ENCODE measurements around the gene ALX3.
A peak's percentile ranks its signal among the peaks of the same experiment; 100 is the strongest.

ALX3 gene

DNA sequence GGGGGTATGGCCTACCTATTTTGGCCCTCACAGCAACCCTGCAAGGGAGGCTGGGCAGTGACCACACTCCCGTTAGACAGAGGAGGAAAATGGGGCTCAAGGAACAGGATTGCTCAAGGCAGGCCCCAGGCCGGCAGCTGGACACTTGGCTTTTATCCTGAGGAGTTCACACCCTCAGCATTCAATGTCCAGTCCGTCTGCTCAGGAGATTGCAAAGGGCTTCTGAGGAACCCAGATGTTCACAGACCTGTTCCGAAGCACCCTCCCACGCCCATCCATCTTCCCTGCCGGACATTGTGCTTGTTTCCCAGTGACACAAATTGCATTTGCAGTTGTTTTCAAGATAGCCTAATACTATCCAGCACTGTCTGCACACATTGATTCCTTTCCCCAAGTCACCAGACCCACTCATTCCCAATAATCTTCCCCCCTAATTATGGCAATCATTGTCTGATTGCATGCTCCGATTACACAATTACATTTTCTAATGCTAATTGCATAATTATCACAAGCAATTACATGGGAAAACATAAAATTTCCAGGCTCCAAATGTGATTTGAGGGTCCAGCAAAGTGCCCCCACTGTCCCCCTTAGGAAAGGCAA, 37.5 kb upstream of the ALX3 start:
- no peaks in the 10 kb centered on the region for H3K9me3 ChIP-seq (ENCODE audit: control insufficient read depth, insufficient read depth, low read depth, low read length)
- no peak overlapping the region for H3K4me3 ChIP-seq (ENCODE audit: low read depth, low read length)
- ChIA-PET POLR2A (no interaction called here), CTCF (interaction anchor here (0.7 to 12.4 kb wide), 6 partner anchors 9 to 109 kb away, joined by 3 to 182 read pairs (median 4); no protein-coding TSS in a partner anchor)
- no peak overlapping the region for H3K27ac ChIP-seq (ENCODE audit: extremely low read depth, low read depth, low read length)
- H3K4me1 ChIP-seq (ENCODE audit: control insufficient read depth, insufficient read depth, low read length), result no peaks in the 10 kb centered on the region
- H3K36me3 ChIP-seq (ENCODE audit: control insufficient read depth in 2 of 2, insufficient read depth in 1 of 2, low read length in 2 of 2), result no peaks in the 10 kb centered on the region
- TF ChIP-seq SCRT1 (tag by site-specific recombination; IDR thresholded peaks at IDR 0.05; ENCODE audit: borderline replicate concordance), result no peak

DNA sequence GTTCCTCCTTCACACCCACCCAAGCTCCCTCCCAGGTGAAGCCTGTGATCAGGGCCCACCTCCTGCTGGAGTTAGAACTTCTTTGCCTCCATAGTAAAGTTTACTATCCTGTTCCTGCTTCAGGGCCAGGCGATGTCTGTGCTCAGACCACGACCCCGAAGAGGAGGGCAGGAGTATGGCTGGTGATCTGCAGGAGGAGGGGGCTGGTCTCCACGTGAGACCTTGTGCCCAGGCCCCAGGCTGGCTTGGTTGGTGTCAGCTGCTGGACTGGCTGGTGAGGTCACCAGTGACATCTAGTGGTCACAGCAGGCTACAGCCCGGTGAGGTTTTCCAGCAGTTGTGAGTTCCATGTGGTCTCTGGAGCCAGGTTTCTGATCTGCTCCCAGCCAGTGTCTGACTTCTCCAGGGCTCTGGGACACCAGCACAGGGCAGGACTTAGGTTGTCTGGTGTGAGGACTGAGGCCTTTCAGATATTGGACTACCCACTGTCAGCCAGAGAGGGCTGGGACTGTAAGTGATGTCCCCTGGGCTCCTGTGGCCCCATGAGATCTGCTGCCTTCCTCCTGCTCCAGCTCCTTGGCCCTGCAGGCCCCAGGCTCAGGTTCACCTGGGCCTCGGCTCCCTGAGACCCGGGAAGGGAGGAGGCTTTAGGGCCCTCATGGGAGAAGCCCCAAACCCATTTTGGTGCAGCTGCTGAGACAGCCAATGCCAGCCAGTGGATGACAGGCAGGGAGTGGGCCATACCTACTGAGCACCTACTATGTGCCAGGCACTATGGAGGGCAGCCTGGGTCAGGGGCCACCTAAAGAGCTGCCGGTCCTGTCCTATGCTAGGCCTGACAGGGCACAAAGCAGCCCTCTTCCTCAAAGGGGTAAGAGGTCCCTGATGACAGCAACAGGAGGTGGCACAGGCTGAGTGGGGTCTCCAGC, 35.8 kb upstream of the ALX3 start:
- no peak overlapping the region for H3K27ac ChIP-seq (ENCODE audit: extremely low read depth, low read depth, low read length)
- POLR2A ChIA-PET, result no interaction called here

More for the DNA sequence above, 35.8 kb upstream of the ALX3 start:
- Histone ChIP-seq H3K9me3 (ENCODE audit: control insufficient read depth, insufficient read depth, low read depth, low read length) (no peaks in the 10 kb centered on the region), H3K36me3 (ENCODE audit: control insufficient read depth in 2 of 2, insufficient read depth in 1 of 2, low read length in 2 of 2) (no peaks in the 10 kb centered on the region), H3K4me1 (ENCODE audit: control insufficient read depth, insufficient read depth, low read length) (no peaks in the 10 kb centered on the region), H3K4me3 (ENCODE audit: low read depth, low read length) (no peak overlapping the region)
- TF ChIP-seq ZNF747 (tag by site-specific recombination; IDR thresholded peaks at IDR 0.05) (no peak), SP3 (tag by site-specific recombination; IDR thresholded peaks at IDR 0.05) (no peak), ZNF654 (tag by site-specific recombination; IDR thresholded peaks at IDR 0.05; ENCODE audit: low read depth) (peak; percentile 81), ZNF214 (tag by site-specific recombination; IDR thresholded peaks at IDR 0.05; ENCODE audit: borderline replicate concordance) (no peak), ZNF274 (IDR thresholded peaks at IDR 0.05; ENCODE audit: low read length) (no peak), ZNF274 (tag by site-specific recombination; IDR thresholded peaks at IDR 0.05; ENCODE audit: borderline replicate concordance) (no peak), ZNF791 (tag by site-specific recombination; IDR thresholded peaks at IDR 0.05) (no peak), ZNF335 (tag by site-specific recombination; conservative IDR thresholded peaks at IDR 0.05) (peak; percentile 62), SCRT2 (tag by site-specific recombination; IDR thresholded peaks at IDR 0.05) (0 out of 2 replicates have a peak, but pooled peaks have one; percentile 54)
- TF ChIP-seq, protein P1, sequence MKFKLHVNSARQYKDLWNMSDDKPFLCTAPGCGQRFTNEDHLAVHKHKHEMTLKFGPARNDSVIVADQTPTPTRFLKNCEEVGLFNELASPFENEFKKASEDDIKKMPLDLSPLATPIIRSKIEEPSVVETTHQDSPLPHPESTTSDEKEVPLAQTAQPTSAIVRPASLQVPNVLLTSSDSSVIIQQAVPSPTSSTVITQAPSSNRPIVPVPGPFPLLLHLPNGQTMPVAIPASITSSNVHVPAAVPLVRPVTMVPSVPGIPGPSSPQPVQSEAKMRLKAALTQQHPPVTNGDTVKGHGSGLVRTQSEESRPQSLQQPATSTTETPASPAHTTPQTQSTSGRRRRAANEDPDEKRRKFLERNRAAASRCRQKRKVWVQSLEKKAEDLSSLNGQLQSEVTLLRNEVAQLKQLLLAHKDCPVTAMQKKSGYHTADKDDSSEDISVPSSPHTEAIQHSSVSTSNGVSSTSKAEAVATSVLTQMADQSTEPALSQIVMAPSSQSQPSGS (tag by site-specific recombination; IDR thresholded peaks at IDR 0.05; ENCODE audit: low read depth), result 0 out of 2 replicates have a peak, but pooled peaks have one; percentile 31
- TF ChIP-seq, protein P2, sequence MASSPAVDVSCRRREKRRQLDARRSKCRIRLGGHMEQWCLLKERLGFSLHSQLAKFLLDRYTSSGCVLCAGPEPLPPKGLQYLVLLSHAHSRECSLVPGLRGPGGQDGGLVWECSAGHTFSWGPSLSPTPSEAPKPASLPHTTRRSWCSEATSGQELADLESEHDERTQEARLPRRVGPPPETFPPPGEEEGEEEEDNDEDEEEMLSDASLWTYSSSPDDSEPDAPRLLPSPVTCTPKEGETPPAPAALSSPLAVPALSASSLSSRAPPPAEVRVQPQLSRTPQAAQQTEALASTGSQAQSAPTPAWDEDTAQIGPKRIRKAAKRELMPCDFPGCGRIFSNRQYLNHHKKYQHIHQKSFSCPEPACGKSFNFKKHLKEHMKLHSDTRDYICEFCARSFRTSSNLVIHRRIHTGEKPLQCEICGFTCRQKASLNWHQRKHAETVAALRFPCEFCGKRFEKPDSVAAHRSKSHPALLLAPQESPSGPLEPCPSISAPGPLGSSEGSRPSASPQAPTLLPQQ (tag by site-specific recombination; IDR thresholded peaks at IDR 0.05), result 0 out of 2 replicates have a peak, but pooled peaks have one; percentile 33
- TF ChIP-seq, protein P3, sequence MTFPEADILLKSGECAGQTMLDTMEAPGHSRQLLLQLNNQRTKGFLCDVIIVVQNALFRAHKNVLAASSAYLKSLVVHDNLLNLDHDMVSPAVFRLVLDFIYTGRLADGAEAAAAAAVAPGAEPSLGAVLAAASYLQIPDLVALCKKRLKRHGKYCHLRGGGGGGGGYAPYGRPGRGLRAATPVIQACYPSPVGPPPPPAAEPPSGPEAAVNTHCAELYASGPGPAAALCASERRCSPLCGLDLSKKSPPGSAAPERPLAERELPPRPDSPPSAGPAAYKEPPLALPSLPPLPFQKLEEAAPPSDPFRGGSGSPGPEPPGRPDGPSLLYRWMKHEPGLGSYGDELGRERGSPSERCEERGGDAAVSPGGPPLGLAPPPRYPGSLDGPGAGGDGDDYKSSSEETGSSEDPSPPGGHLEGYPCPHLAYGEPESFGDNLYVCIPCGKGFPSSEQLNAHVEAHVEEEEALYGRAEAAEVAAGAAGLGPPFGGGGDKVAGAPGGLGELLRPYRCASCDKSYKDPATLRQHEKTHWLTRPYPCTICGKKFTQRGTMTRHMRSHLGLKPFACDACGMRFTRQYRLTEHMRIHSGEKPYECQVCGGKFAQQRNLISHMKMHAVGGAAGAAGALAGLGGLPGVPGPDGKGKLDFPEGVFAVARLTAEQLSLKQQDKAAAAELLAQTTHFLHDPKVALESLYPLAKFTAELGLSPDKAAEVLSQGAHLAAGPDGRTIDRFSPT (tag by site-specific recombination; IDR thresholded peaks at IDR 0.05), result peak; percentile 77
- TF ChIP-seq, protein P4, sequence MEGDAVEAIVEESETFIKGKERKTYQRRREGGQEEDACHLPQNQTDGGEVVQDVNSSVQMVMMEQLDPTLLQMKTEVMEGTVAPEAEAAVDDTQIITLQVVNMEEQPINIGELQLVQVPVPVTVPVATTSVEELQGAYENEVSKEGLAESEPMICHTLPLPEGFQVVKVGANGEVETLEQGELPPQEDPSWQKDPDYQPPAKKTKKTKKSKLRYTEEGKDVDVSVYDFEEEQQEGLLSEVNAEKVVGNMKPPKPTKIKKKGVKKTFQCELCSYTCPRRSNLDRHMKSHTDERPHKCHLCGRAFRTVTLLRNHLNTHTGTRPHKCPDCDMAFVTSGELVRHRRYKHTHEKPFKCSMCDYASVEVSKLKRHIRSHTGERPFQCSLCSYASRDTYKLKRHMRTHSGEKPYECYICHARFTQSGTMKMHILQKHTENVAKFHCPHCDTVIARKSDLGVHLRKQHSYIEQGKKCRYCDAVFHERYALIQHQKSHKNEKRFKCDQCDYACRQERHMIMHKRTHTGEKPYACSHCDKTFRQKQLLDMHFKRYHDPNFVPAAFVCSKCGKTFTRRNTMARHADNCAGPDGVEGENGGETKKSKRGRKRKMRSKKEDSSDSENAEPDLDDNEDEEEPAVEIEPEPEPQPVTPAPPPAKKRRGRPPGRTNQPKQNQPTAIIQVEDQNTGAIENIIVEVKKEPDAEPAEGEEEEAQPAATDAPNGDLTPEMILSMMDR (tag by site-specific recombination; IDR thresholded peaks at IDR 0.05), result peak; percentile 87
- CTCF ChIA-PET, result interaction anchor here (0.6 to 12.4 kb wide), 29 partner anchors 10 to 529 kb away, joined by 3 to 182 read pairs (median 4); partner anchors contain the start of gene STRIP1
